H9 (cell line): ENCODE data around the gene KIF1A. TPM values are rescaled to one million over a fixed set of nuclear protein-coding genes. Genes with fewer than 3 reads are reported as not detected.

Source experiments
- DNase-seq: peaks from one replicate; pipeline ENCODE4 v3.0.0-alpha.2; 2017
- H2AFZ ChIP-seq: one replicate; pipeline ENCODE4 v1.6.1; 2013; ENCODE audit warnings: mild to moderate bottlenecking, low read length, control low read depth, moderate library complexity
- H2AK5ac ChIP-seq: 2 replicates; pipeline ENCODE4 v1.6.1; 2013; ENCODE audit warnings: low read length, control low read depth, mixed read lengths; ENCODE audit not compliant: insufficient read length
- H2BK120ac ChIP-seq: one replicate; pipeline ENCODE4 v1.6.1; 2013; ENCODE audit warnings: low read depth, mild to moderate bottlenecking, low read length, control low read depth, inconsistent platforms; ENCODE audit not compliant: poor library complexity, severe bottlenecking
- H2BK12ac ChIP-seq: 2 replicates; pipeline ENCODE4 v1.6.1; 2013; ENCODE audit warnings: low read length, control low read depth, mixed read lengths, low read depth; ENCODE audit not compliant: insufficient read length
- H2BK15ac ChIP-seq: 2 replicates; pipeline ENCODE4 v1.6.1; 2013; ENCODE audit warnings: low read depth, low read length, control low read depth
- H2BK20ac ChIP-seq: one replicate; pipeline ENCODE4 v1.6.1; 2013; ENCODE audit warnings: low read depth, mild to moderate bottlenecking, low read length, control low read depth, inconsistent platforms; ENCODE audit not compliant: poor library complexity, severe bottlenecking
- H2BK5ac ChIP-seq: 2 replicates; pipeline ENCODE4 v1.6.1; 2013; ENCODE audit warnings: low read length, control low read depth, mixed read lengths; ENCODE audit not compliant: insufficient read length
- H3K14ac ChIP-seq: 2 replicates; pipeline ENCODE4 v1.6.1; 2013; ENCODE audit warnings: low read length, control low read depth; ENCODE audit not compliant: insufficient read depth
- H3K18ac ChIP-seq: 2 replicates; pipeline ENCODE4 v1.6.1; 2013; ENCODE audit warnings: low read depth, mild to moderate bottlenecking, mixed read lengths, low read length, control low read depth; ENCODE audit not compliant: insufficient read length
- H3K23ac ChIP-seq: 2 replicates; pipeline ENCODE4 v1.6.1; 2013; ENCODE audit warnings: low read length, control low read depth, mixed read lengths, low read depth; ENCODE audit not compliant: insufficient read length
- H3K23me2 ChIP-seq: 2 replicates; pipeline ENCODE4 v1.6.1; 2013; ENCODE audit warnings: low read depth, mild to moderate bottlenecking, mixed read lengths, low read length, control low read depth; ENCODE audit not compliant: insufficient read length, poor library complexity, severe bottlenecking
- H3K27ac ChIP-seq: 2 replicates; pipeline ENCODE4 v1.5.1; 2013; ENCODE audit warnings: low read length, control low read depth, mixed read lengths, low read depth; ENCODE audit not compliant: insufficient read length
- H3K27me3 ChIP-seq: 2 replicates; pipeline ENCODE4 v1.6.1; 2013; ENCODE audit warnings: low read length, control low read depth, inconsistent platforms; ENCODE audit not compliant: insufficient read depth
- H3K4ac ChIP-seq: 2 replicates; pipeline ENCODE4 v1.6.1; 2013; ENCODE audit warnings: low read depth, mild to moderate bottlenecking, control low read depth, inconsistent platforms, low read length, moderate library complexity
- H3K4me1 ChIP-seq: 2 replicates; pipeline ENCODE4 v1.6.1; 2013; ENCODE audit warnings: low read length, control low read depth, inconsistent platforms; ENCODE audit not compliant: insufficient read depth
- H3K4me2 ChIP-seq: 2 replicates; pipeline ENCODE4 v1.6.1; 2013; ENCODE audit warnings: low read length, control low read depth, mixed read lengths; ENCODE audit not compliant: insufficient read length, insufficient read depth
- H3K56ac ChIP-seq: 2 replicates; pipeline ENCODE4 v1.6.1; 2013; ENCODE audit warnings: low read depth, mild to moderate bottlenecking, mixed read lengths, low read length, control low read depth; ENCODE audit not compliant: insufficient read length
- H3K79me1 ChIP-seq: 2 replicates; pipeline ENCODE4 v1.6.1; 2013; ENCODE audit warnings: low read depth, mild to moderate bottlenecking, moderate library complexity, low read length, control low read depth, inconsistent platforms; ENCODE audit not compliant: insufficient read depth, poor library complexity, severe bottlenecking
- H3K79me2 ChIP-seq: 2 replicates; pipeline ENCODE4 v1.6.1; 2013; ENCODE audit warnings: low read length, control low read depth, inconsistent platforms; ENCODE audit not compliant: insufficient read depth
- H3K9ac ChIP-seq: 2 replicates; pipeline ENCODE4 v1.6.1; 2013; ENCODE audit warnings: low read length, control low read depth, mixed read lengths; ENCODE audit not compliant: insufficient read length; ENCODE audit errors: extremely low read depth
- H3K9me3 ChIP-seq: one replicate; pipeline ENCODE4 v1.6.1; 2013; ENCODE audit warnings: low read depth, low read length, inconsistent platforms; ENCODE audit not compliant: control insufficient read depth
- H3T11ph ChIP-seq: one replicate; pipeline ENCODE4 v1.6.1; 2013; ENCODE audit warnings: mild to moderate bottlenecking, low read length, control low read depth, inconsistent platforms
- H4K20me1 ChIP-seq: one replicate; pipeline ENCODE4 v1.6.1; 2013; ENCODE audit not compliant: control insufficient read depth, insufficient read length, insufficient read depth
- H4K5ac ChIP-seq: 2 replicates; pipeline ENCODE4 v1.6.1; 2013; ENCODE audit warnings: low read depth, mild to moderate bottlenecking, mixed read lengths, low read length, control low read depth; ENCODE audit not compliant: insufficient read length
- H4K8ac ChIP-seq: replicated peaks from 2 replicates; pipeline ENCODE4 v1.6.1; 2013; ENCODE audit warnings: low read length, control low read depth, mixed read lengths, low read depth; ENCODE audit not compliant: insufficient read length
- H4K91ac ChIP-seq: 2 replicates; pipeline ENCODE4 v1.6.1; 2013; ENCODE audit warnings: low read depth, mild to moderate bottlenecking, moderate library complexity, mixed read lengths, low read length, control low read depth; ENCODE audit not compliant: insufficient read length
- H3K27ac Mint-ChIP-seq, 3 experiments: 2 replicates in 2 of 3; 3 replicates in 1 of 3; pipeline ENCODE4 v1.8.0; 2020 to 2021; ENCODE audit warnings: mixed read lengths in 3 of 3, mild to moderate bottlenecking in 1 of 3, moderate library complexity in 1 of 3
- H3K27me3 Mint-ChIP-seq: 2 replicates; pipeline ENCODE4 v1.8.0; 2021; ENCODE audit warnings: low read depth, mild to moderate bottlenecking, moderate library complexity, mixed read lengths
- H3K36me3 Mint-ChIP-seq, 3 experiments: 2 replicates in 2 of 3; 3 replicates in 1 of 3; pipeline ENCODE4 v1.8.0; 2020 to 2021; ENCODE audit warnings: low read depth in 3 of 3, mixed read lengths in 3 of 3; ENCODE audit not compliant: insufficient read depth in 1 of 3
- H3K4me1 Mint-ChIP-seq, 2 experiments: 2 replicates each; pipeline ENCODE4 v1.8.0; 2020; ENCODE audit warnings: mixed read lengths in 2 of 2
- H3K4me3 Mint-ChIP-seq, 2 experiments: 2 replicates in 1 of 2; 3 replicates in 1 of 2; pipeline ENCODE4 v1.8.0; 2020 to 2021; ENCODE audit warnings: mild to moderate bottlenecking in 2 of 2, mixed read lengths in 2 of 2, moderate library complexity in 1 of 2
- H3K9me3 Mint-ChIP-seq, 2 experiments: 2 replicates in 1 of 2; 3 replicates in 1 of 2; pipeline ENCODE4 v1.8.0; 2020; ENCODE audit warnings: mild to moderate bottlenecking in 2 of 2, mixed read lengths in 2 of 2, moderate library complexity in 1 of 2
- WGBS: extraction: QIAGEN DNeasy Blood & Tissue Kit; methylation state at CpG from one replicate; pipeline ENCODE4 v1.1.7; 2013; ENCODE audit warnings: missing lambda C conversion rate, low lambda C conversion rate, mixed read lengths; ENCODE audit not compliant: insufficient read length; ENCODE audit errors: extremely low coverage; 5-methylcytosine and 5-hydroxymethylcytosine counted together
- total RNA-seq: library from RNA; stranded (reverse); gene quantifications from 2 replicates; pipeline ENCODE4 v1.2.1, GENCODE V29; 2021
- TF ChIP-seq, protein P1 (sequence below): fragments of 200-600 bp; sonication (generic); conservative IDR thresholded peaks from 3 replicates; pipeline ENCODE4 v1.8.0; 2021; ENCODE audit warnings: antibody characterized with exemption, mild to moderate bottlenecking

Gene KIF1A
- total RNA-seq, 1 experiment from 2014 or later = 204 TPM

DNA sequence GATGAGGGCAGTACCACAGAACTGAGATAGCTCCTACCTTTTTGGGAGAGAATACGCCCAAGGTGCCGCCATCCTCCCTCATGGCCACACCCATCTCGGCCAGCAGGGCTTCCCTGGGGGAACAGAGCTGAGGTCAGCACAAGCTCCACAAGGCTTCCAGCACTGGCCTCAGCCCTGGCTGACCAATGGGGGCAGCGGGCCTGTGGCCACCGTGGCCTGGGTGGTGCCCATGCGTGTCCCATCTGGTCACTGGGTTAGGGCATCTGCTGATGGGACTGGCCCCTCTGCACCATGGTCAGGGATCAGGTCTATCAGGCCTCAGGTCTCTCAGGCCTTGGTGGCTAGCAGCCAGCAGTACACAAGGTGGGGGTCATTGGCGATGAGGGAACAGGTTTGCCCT, 50.9 kb downstream of the KIF1A start:
- no peak overlapping the region for H2BK20ac ChIP-seq
- H3K23ac ChIP-seq = no peak overlapping the region
- H3K9me3 Mint-ChIP-seq = no peaks in the 10 kb centered on the region; a peak in 1 of 5 replicates
- no peak overlapping the region for H4K5ac ChIP-seq
- no peak overlapping the region for H3K4me2 ChIP-seq
- no peak overlapping the region for H2BK120ac ChIP-seq
- H3K4ac ChIP-seq = no peak overlapping the region
- H3K4me1 Mint-ChIP-seq = no peaks in the 10 kb centered on the region
- no peak overlapping the region for H3T11ph ChIP-seq
- H3K23me2 ChIP-seq = no peaks in the 10 kb centered on the region
- no peak overlapping the region for H4K8ac ChIP-seq
- H3K4me3 Mint-ChIP-seq = no peak overlapping the region
- no peaks in the 10 kb centered on the region for H3K79me2 ChIP-seq
- no peak overlapping the region for H3K18ac ChIP-seq
- no peaks in the 10 kb centered on the region for H3K4me1 ChIP-seq
- H4K20me1 ChIP-seq = no peaks in the 10 kb centered on the region
- H2BK12ac ChIP-seq = no peak overlapping the region
- TF ChIP-seq, protein P1, sequence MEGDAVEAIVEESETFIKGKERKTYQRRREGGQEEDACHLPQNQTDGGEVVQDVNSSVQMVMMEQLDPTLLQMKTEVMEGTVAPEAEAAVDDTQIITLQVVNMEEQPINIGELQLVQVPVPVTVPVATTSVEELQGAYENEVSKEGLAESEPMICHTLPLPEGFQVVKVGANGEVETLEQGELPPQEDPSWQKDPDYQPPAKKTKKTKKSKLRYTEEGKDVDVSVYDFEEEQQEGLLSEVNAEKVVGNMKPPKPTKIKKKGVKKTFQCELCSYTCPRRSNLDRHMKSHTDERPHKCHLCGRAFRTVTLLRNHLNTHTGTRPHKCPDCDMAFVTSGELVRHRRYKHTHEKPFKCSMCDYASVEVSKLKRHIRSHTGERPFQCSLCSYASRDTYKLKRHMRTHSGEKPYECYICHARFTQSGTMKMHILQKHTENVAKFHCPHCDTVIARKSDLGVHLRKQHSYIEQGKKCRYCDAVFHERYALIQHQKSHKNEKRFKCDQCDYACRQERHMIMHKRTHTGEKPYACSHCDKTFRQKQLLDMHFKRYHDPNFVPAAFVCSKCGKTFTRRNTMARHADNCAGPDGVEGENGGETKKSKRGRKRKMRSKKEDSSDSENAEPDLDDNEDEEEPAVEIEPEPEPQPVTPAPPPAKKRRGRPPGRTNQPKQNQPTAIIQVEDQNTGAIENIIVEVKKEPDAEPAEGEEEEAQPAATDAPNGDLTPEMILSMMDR = no peak
- no peaks in the 10 kb centered on the region for H3K9me3 ChIP-seq
- no peak overlapping the region for H2AK5ac ChIP-seq
- no peak overlapping the region for H3K27ac ChIP-seq
- no peak overlapping the region for H3K14ac ChIP-seq
- H3K27ac Mint-ChIP-seq = no peak overlapping the region
- no CpG with 5 or more reads among the region's 7 CpGs for WGBS
- no peak overlapping the region for H3K56ac ChIP-seq
- no peak overlapping the region for H4K91ac ChIP-seq
- no peak overlapping the region for H2AFZ ChIP-seq
- no peak overlapping the region for H2BK15ac ChIP-seq
- no peaks in the 10 kb centered on the region for H3K79me1 ChIP-seq
- no peak for DNase-seq
- H3K9ac ChIP-seq = no peak overlapping the region
- H2BK5ac ChIP-seq = no peak overlapping the region
- H3K27me3 ChIP-seq = no peaks in the 10 kb centered on the region
- H3K36me3 Mint-ChIP-seq = peaks cover 21 to 89% (median 80%) of the 10 kb centered on the region in 3 experiments; a peak in 6 of 7 replicates
- H3K27me3 Mint-ChIP-seq = no peaks in the 10 kb centered on the region
